ENCODE data around the gene CYBC1.
A peak's percentile ranks its signal among the peaks of the same experiment; 100 is the strongest.

The CYBC1 gene

GRCh38 chr17:82446649-82447048, 3.9 kb downstream of the CYBC1 start:
- DNase-seq, result no peak

- DNase-seq, result no peak
Observed at GRCh38 chr17:82446124-82446523, 4.4 kb downstream of the CYBC1 start.

- no peak for DNase-seq
Observed at GRCh38 chr17:82445542-82445941, 5.0 kb downstream of the CYBC1 start.

GRCh38 chr17:82444941-82445521, 5.5 kb downstream of the CYBC1 start:
- DNase-seq, result no peak

- no peak for DNase-seq
Observed at GRCh38 chr17:82444284-82444893, 6.2 kb downstream of the CYBC1 start.

GRCh38 chr17:82443465-82444283, 6.9 kb downstream of the CYBC1 start:
- no peak for DNase-seq

- DNase-seq, result no peak
Observed at GRCh38 chr17:82442643-82443464, 7.7 kb downstream of the CYBC1 start.

GRCh38 chr17:82441691-82442487, 8.7 kb downstream of the CYBC1 start:
- DNase-seq, result no peak

- no peak for DNase-seq
Observed at GRCh38 chr17:82440991-82441627, 9.4 kb downstream of the CYBC1 start.

GRCh38 chr17:82440469-82440981, 10.0 kb downstream of the CYBC1 start:
- DNase-seq, result no peak

GRCh38 chr17:82439829-82440365, 10.7 kb downstream of the CYBC1 start:
- no peak for DNase-seq

GRCh38 chr17:82439194-82439828, 11.2 kb downstream of the CYBC1 start:
- no peak for DNase-seq

GRCh38 chr17:82438401-82439193, 12.0 kb downstream of the CYBC1 start:
- DNase-seq, result no peak

GRCh38 chr17:82437325-82437668, 13.3 kb downstream of the CYBC1 start:
- no peak for DNase-seq

GRCh38 chr17:82436601-82437324, 13.8 kb downstream of the CYBC1 start:
- no peak for DNase-seq

GRCh38 chr17:82435601-82436583, 14.7 kb downstream of the CYBC1 start:
- DNase-seq, result no peak

- DNase-seq, result peak; percentile 37
Observed at GRCh38 chr17:82435103-82435502, 15.4 kb downstream of the CYBC1 start.

- no peak for DNase-seq
Observed at GRCh38 chr17:82434216-82434565, 16.4 kb downstream of the CYBC1 start.
